NCI-H69 (cell line): ENCODE results near the gene MYD88.

Source experiments
- DNase-seq: peaks from one replicate; lab custom pipeline; 2025; lab: John Stamatoyannopoulos, UW

The MYD88 gene

GRCh38 chr3:38138349-38139190 lies at the start of gene MYD88:
MYD88 (plus strand) TSS chr3:38138661; CDS start chr3:38138701, 40 bp downstream.
- DNase-seq: peak; percentile 67

DNA sequence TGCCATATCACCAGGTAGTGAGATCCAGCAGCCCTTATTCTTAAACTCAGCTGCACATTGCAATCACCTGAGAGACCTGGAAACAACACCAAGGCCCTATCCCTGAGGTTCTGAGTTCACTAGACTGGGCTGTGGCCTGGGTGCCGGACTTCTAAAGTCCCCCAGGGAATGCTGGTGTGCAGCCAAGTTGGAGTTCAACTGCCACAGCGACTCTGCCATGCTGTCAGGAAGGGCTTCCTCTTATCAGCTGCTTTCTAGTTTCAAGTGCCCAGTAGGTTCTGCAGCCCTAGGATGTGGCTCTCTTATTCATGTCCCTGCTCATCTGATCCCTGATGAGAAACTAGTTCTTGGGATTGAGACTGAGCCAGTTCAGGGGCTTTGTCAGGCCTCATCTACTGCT lies 49.3 kb upstream of the MYD88 start:
- no peak for DNase-seq

GRCh38 chr3:38090453-38090852 lies 48.0 kb upstream of the MYD88 start:
- no peak for DNase-seq

DNA sequence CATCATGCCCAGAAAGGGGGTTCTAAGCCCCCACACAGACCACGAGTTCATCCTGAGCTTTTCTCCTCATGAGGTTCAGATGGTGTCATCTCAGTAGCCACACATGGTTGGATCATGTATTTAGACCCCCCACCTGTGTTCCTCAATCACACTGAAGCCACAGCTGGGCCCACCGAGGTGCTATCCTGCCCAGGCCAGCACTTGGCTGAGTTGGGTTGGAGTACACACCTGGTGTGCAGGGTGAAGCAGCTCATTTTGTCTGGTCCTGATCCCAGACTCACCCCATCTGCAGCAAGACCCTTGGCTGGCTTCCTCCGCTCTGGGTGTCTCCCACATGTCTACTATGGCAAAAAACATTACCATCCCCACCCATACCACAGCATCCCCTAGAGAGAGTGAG lies 43.5 kb upstream of the MYD88 start:
- no peak for DNase-seq

DNA sequence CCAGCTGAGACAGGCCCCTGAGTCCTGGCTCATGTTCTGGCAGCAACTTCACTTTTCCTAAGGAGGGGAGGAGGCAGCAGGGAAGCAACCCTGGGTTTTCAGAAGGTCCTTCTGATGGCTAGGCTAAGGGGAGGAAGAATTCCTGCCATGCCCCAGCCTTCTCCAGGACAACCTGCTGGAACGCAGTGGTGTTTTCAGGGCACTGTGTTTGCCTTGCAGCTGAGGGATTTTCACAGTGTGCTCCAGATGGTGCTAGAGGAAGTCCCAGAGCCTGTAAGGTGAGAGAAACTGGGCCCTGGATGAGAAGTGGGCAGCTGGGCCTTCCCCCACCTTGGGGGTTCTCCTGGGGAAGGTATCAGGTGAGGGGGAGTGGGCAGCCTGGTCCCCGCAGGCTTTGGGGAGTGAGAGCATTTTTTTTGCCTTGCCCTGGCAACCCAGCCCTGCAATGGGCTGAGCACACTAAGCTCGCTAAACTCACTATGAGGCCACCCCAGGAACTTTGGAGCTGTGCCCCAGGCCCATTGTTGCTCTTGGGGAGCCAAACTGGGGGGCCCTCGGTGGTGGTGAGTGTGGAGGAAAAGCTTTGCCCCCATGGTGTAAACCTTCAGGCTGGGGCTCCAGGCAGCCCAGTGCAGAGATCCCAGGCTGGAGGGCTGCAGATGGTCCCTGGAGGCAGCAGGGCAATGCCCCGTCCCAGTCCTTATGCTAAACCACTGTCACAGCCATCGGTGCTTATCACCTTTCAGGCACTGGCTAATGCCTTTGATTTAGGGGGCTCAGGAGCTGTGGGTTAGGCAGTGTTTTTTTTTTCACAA lies 42.6 kb upstream of the MYD88 start:
- DNase-seq: no peak

DNA sequence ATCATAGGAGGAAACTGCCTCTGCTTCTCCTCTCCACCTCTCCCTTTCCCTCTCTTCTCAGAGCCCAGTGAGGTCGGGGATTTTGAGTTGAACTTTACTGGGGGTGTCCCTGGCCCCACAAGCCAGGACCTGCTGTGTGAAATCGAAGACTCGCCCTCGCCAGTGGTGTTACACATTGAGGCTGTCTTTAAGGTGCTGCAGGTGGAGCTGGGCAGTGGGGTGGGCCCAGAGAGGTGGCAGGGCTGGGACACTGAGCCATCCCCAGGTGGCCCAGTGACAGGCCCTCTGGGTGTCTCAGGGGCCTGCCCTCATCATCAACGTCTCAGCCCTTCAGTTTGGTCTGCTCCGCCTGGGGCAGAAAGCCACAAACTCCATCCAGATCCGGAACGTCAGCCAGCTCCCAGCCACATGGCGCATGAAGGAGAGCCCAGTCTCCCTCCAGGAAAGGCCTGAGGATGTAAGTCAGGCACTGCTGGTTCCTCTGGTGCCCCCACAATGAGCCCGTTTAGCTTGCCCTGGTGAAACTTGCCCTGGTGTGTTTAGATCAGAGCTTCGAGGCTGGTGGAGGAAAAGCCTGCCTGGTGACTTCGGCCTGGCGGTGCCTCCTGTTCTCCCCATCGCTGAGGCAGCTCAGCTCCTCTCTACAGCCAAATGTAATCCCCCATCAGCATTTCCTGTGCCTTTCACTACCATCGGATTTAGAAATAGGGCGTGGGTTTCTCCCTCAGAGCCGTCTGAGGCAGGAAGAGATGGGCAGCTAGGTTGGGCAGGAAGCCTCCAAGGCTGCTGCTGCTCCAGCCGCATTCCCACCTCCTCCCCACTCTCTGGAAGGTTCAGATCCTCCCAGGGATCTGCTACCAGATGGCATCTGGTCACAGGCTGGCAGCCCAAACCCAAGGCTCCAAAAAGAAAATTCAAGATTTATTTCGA lies 40.8 kb upstream of the MYD88 start:
- no peak for DNase-seq

GRCh38 chr3:38098376-38098723 lies 40.1 kb upstream of the MYD88 start:
- no peak for DNase-seq

- no peak for DNase-seq
Observed at GRCh38 chr3:38099518-38099917, 38.9 kb upstream of the MYD88 start.

DNA sequence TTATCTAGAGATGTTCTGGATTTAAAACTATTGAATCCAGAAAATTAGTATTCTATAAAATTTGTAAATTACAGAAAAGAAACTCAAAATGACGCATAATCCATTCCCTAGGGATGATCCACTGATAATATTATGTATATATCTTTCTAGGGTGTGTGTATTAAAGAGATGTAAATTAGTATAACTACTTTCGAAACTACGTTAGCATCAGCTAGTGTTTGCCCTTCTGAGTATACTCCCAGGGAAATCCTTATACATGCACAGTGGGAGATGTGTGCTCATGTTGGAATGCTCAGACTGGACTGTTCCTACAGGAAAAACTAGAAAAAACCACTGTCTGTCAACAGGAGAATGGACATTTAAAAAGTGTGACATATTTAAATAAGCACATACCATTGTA lies 38.0 kb upstream of the MYD88 start:
- no peak for DNase-seq

DNA sequence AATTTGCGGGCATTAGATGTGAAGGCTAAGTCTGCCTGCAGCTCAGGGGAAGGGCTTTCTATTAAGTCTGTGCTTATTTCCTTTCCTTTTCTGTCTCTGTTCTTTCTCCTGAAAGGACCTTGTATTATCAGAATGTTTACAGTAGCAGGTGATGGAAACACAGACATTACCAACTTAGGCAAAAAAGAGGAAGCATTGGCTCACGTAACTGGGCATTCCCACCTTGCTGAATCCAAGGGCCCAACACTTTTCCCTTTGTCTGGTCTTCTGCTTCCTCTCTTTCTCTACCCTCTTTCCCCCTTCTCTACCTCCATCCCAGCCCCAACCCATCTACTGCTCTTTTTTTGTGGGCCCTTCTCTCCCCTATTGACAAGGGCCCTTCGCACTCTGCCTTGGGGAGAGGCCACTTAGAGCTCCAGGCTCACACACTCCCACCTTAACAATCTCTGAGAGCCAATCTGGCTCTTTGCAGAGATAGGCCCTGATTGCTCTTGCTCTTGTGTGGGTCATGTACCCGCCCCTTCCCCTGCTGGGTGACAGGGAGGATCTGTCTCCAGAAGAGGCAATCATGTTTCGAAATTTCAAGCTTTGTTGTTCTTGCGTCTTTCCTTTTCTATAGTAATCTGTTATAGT lies 36.5 kb upstream of the MYD88 start:
- no peak for DNase-seq

DNA sequence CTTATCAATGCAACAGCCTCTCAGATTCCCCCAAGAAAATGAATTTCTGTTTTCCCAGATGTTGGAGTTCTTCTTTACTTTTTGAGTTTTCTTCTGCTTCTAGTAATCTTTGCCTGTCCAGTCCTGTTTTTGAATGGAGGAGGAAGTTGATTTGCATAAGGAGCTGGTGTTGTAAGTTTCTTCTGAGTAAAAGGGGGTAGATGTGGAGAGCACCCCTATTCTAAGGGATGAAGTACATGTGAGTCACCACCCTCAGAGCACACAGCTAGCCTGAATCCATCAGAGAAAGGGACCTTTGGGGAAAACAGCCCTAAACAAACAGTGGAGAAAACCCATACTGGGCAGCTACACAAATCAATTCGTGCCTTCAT lies 36.0 kb upstream of the MYD88 start:
- DNase-seq: no peak

DNA sequence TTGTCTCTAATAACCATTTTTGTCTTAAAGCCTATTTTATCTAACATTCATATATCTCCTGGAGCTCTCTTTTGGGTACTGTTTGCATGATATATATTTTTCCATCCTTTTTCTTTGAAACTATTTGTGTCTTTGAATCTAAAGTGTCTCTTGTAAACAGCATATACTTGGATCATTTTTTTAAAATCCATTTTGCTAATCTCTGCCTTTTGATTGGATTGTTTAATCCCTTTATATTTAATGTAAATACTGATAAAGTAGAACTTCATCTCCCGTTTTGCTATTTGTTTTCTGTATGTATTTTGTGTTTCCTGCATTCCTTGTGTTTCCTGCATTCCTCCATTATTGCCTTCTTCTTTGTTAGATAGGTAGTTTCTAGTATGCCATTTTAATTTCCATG lies 32.9 kb upstream of the MYD88 start:
- no peak for DNase-seq

- DNase-seq: no peak
Observed at GRCh38 chr3:38107911-38108648, 30.4 kb upstream of the MYD88 start.

- no peak for DNase-seq
Observed at GRCh38 chr3:38108649-38109579, 29.5 kb upstream of the MYD88 start.

- DNase-seq: no peak
Observed at GRCh38 chr3:38109580-38110313, 28.7 kb upstream of the MYD88 start.

GRCh38 chr3:38110314-38111050 lies 28.0 kb upstream of the MYD88 start:
- DNase-seq: no peak

- DNase-seq: no peak
Observed at GRCh38 chr3:38111201-38111600, 27.3 kb upstream of the MYD88 start.

GRCh38 chr3:38111696-38112377 lies 26.6 kb upstream of the MYD88 start:
- no peak for DNase-seq
